Measurements from ENCODE around the gene NELFE.
"Not testable (repeated sequence)": the region's sequence is repeated elsewhere in the genome, so short reads cannot be mapped to it uniquely, and the experiment has no call there.

Gene NELFE

DNA sequence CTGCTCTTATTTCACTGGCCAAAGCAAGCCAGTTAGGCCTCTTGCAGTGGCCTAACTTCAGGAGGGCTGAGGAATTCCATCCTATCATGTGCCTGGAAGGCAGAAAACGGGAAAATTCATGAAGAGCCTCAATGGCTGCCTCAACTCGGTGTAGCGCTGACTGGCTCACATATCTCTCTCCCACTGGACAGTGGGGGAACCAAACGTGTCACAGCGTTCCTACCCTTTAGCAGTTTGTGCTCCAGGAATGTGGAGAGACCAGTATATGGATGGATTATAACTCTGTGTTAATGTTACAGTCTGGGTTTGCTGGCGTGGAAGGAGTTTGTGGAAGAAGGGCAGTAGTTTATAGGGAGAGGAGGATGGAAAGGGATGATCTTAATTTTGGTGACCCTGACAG is 43.0 kb downstream of the NELFE start:
- no peak for DNase-seq

DNA sequence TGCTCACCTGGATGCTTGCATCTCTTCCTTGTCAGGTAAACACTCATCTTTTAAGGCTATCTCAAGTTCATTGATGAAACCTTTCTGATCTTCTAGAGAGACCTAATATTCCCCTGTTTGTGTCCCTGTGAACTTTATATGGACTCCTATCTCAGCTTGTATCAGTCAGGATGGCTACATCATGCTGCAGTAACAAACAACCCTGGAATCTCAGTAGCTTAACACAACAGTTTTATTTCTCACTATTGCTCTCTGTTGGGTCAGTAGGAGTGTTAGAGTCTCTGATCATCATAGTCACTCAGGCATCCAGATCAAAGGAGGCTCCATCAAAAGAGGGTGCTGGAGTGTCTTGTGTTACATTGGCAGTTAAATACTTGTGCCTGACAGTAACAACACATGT is 43.4 kb downstream of the NELFE start:
- no peak for DNase-seq

DNA sequence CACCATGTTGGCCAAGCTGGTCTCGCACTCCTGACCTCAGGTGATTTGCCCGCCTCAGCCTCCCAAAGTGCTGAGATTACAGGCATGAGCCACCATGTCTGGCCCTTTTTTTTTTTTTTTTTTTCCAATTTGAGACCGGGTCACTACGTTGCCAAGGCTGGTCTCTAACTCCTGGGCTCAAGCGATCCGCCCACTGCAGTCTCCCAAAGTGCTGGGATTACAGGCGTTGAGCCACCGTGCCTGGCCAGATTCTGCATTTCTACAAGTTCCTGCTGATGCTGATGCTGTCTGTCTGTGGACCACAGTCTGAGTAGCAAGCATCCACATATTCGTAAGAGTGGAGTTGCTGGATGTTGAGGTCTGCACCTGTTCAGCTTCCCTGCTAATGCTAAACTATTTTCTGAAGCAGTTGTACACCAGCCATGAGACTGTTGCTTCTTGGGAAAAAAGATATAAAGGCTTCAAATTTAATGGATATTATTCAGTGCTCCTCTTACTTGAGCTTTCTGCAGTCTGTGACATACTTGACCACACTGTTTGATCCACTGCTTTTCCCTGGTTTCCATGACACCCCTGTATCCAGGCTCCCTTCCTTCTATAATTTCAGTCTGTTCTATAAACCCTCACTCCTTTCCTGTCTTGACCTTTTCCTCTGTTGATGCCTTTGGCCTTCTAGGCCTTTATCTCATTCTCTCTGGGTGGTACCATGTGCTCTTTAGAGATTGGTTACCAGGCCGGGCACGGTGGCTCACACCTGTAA is 46.8 kb downstream of the NELFE start:
- no peak for DNase-seq

GRCh38 chr6:31909298-31909697 is 49.5 kb downstream of the NELFE start:
- DNase-seq, result not testable (repeated sequence)

DNA sequence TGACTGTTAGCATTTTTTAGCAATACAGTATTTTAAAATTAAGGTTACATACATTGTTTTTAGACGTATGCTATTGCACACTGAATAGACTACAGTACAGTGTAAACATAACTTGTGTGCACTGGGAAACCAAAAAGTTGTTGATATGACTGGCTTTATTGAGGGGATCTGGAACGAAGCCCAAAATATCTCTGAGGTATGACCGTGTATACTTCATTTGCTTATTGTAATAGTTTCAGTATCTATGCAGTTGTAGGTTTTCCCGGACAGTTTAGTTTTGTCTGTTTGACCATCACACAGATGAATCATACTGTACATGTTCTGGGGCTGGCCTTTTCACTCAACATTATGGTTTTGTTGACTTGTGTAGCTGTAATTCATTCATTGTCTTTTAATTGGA is 50.0 kb downstream of the NELFE start:
- peak in 1 of 5 experiments; percentile 73 for DNase-seq

DNA sequence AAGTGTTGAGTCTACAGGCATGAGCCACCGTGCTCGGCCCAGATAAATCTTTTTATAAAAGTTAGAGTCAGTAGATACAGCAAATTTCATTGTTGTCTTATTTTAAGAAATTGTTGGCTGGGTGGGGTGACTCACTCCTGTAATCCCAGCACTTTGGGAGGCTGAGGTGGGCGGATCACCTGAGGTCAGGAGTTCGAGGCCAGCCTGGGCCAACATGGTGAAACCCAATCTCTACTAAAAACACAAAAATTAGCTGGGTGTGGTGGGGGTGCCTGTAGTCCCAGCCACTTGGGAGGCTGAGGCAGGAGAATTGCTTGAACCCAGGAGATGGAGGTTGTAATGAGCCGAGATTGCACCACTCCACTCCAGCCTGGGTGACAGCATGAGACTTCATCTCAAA is 50.5 kb downstream of the NELFE start:
- not testable (repeated sequence) for DNase-seq

- peak in 1 of 5 experiments; percentile 50 for DNase-seq
Measured at GRCh38 chr6:31907158-31907813, 51.5 kb downstream of the NELFE start.

- DNase-seq, result not testable (repeated sequence)
Measured at GRCh38 chr6:31906727-31907126, 52.0 kb downstream of the NELFE start.

GRCh38 chr6:31906122-31906521 is 52.6 kb downstream of the NELFE start:
- DNase-seq, result no peak

GRCh38 chr6:31905041-31905440 is 53.7 kb downstream of the NELFE start:
- DNase-seq, result no peak

DNA sequence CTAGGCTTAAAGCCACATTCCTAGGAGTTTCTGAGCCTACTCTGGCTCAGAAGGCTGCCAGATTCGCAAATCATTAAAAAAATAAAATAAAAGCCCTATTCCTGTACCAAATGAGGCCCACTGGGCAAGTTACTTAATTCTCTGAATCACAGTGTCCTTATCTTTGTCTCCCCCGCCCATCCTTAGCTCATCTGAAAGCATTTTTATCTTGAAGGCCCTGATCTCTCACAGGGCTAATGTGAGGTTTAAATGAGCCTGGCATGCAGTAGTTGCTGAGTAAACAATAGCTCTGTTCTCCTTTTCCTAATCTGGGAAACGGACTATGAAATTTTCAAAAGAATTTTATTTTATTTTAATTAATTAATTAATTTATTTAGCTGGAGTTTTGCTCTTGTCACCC is 54.8 kb downstream of the NELFE start:
- no peak for DNase-seq
